D721Med (cell line): ENCODE results near the gene BIRC2.
"Not testable (repeated sequence)": the region's sequence is repeated elsewhere in the genome, so short reads cannot be mapped to it uniquely, and the experiment has no call there.

Experiments used
- DNase-seq: peaks from one replicate; pipeline ENCODE4 v3.0.0; 2011; ENCODE audit warnings: low spot score; ENCODE audit not compliant: insufficient read length
- FAIRE-seq: peaks from 2 replicates; lab custom pipeline; 2011; peaks lifted over from hg19 to GRCh38; lab: Jason Lieb, UNC
- CTCF ChIP-seq: IDR thresholded peaks from 2 replicates; pipeline ENCODE4 v1.5.1; 2012; ENCODE audit warnings: mild to moderate bottlenecking, control low read depth; ENCODE audit not compliant: insufficient read depth; ENCODE audit errors: missing control alignments

Gene BIRC2

GRCh38 chr11:102346748-102347461, at the start of gene BIRC2:
TSS of gene BIRC2 (plus strand) at chr11:102347214. CDS start at chr11:102349855, 2,641 bp downstream.
- no peak for FAIRE-seq
- TF ChIP-seq CTCF = peak; percentile 56
- DNase-seq = peak; percentile 23

GRCh38 chr11:102300837-102301236, 46.2 kb upstream of the BIRC2 start:
- not testable (repeated sequence) for FAIRE-seq, DNase-seq

GRCh38 chr11:102302241-102302640, 44.8 kb upstream of the BIRC2 start:
- DNase-seq (no peak), FAIRE-seq (no peak)
- no peak for TF ChIP-seq CTCF

- no peak for DNase-seq
- TF ChIP-seq CTCF = no peak
These were observed 42.3 kb upstream of the BIRC2 start for GRCh38 chr11:102304686-102305085.

GRCh38 chr11:102305352-102306047, 41.5 kb upstream of the BIRC2 start:
- FAIRE-seq (no peak), DNase-seq (no peak)
- no peak for TF ChIP-seq CTCF

More at GRCh38 chr11:102304686-102305085, 42.3 kb upstream of the BIRC2 start:
- no peak for FAIRE-seq

GRCh38 chr11:102306048-102306597, 40.9 kb upstream of the BIRC2 start:
- TF ChIP-seq CTCF = no peak
- no peak for FAIRE-seq
- DNase-seq = no peak

- no peak for FAIRE-seq
- no peak for DNase-seq
- no peak for TF ChIP-seq CTCF
These were observed 39.9 kb upstream of the BIRC2 start for GRCh38 chr11:102306817-102307726.
